GM19438 (cell line): ENCODE measurements around the gene TM4SF5.

Source experiments
- ATAC-seq: cut with Tn5 transposase; IDR thresholded peaks from one replicate; pipeline ENCODE4 v1.9.1; 2021; ENCODE audit warnings: low read depth; ENCODE audit not compliant: unreplicated experiment

TM4SF5 gene

GRCh38 chr17:4744999-4745969, 26.4 kb upstream of the TM4SF5 start:
- ATAC-seq, result no peak

- no peak for ATAC-seq
Measured at GRCh38 chr17:4747847-4748246, 23.8 kb upstream of the TM4SF5 start.

- no peak for ATAC-seq
Measured at GRCh38 chr17:4748686-4749085, 23.0 kb upstream of the TM4SF5 start.

- ATAC-seq, result no peak
Measured at GRCh38 chr17:4750606-4751005, 21.1 kb upstream of the TM4SF5 start.

GRCh38 chr17:4751932-4752331, 19.8 kb upstream of the TM4SF5 start:
- ATAC-seq, result no peak

GRCh38 chr17:4753392-4753791, 18.3 kb upstream of the TM4SF5 start:
- no peak for ATAC-seq

- no peak for ATAC-seq
Measured at GRCh38 chr17:4759776-4760236, 11.9 kb upstream of the TM4SF5 start.

- no peak for ATAC-seq
Measured at GRCh38 chr17:4764595-4764994, 7.1 kb upstream of the TM4SF5 start.

GRCh38 chr17:4766201-4766600, 5.5 kb upstream of the TM4SF5 start:
- ATAC-seq, result no peak

GRCh38 chr17:4766723-4767122, 5.0 kb upstream of the TM4SF5 start:
- ATAC-seq, result no peak

GRCh38 chr17:4768298-4768697, 3.4 kb upstream of the TM4SF5 start:
- ATAC-seq, result no peak

GRCh38 chr17:4769628-4770027, 2.1 kb upstream of the TM4SF5 start:
- no peak for ATAC-seq

GRCh38 chr17:4772235-4772613, 538 bp downstream of the TM4SF5 start:
- ATAC-seq, result no peak

GRCh38 chr17:4777969-4778760, 6.5 kb downstream of the TM4SF5 start:
- no peak for ATAC-seq

- no peak for ATAC-seq
Measured at GRCh38 chr17:4780325-4780955, 8.8 kb downstream of the TM4SF5 start.

- ATAC-seq, result no peak
Measured at GRCh38 chr17:4782652-4783051, 11.0 kb downstream of the TM4SF5 start.

GRCh38 chr17:4785311-4786105, 13.8 kb downstream of the TM4SF5 start:
- ATAC-seq, result no peak

- no peak for ATAC-seq
Measured at GRCh38 chr17:4786106-4786511, 14.4 kb downstream of the TM4SF5 start, which contains the start of gene VMO1. VMO1 (minus strand) TSS chr17:4786364; CDS start chr17:4786352, 12 bp downstream.

GRCh38 chr17:4786516-4786915, 14.8 kb downstream of the TM4SF5 start:
- ATAC-seq, result no peak

- no peak for ATAC-seq
Measured at GRCh38 chr17:4788159-4788806, 16.6 kb downstream of the TM4SF5 start.
